Jurkat, Clone E6-1 (cell line): ENCODE measurements around the gene SINHCAF.
"Not testable (repeated sequence)": the region's sequence is repeated elsewhere in the genome, so short reads cannot be mapped to it uniquely, and the experiment has no call there.

Experiments
- DNase-seq: peaks from one replicate; pipeline ENCODE4 v3.0.0-alpha.2; 2011; ENCODE audit warnings: low read depth, low spot score
- H3K4me3 ChIP-seq: 2 replicates; pipeline ENCODE4 v1.5.1; 2011; ENCODE audit warnings: mild to moderate bottlenecking, low read length, control low read depth, moderate library complexity

The SINHCAF gene

DNA sequence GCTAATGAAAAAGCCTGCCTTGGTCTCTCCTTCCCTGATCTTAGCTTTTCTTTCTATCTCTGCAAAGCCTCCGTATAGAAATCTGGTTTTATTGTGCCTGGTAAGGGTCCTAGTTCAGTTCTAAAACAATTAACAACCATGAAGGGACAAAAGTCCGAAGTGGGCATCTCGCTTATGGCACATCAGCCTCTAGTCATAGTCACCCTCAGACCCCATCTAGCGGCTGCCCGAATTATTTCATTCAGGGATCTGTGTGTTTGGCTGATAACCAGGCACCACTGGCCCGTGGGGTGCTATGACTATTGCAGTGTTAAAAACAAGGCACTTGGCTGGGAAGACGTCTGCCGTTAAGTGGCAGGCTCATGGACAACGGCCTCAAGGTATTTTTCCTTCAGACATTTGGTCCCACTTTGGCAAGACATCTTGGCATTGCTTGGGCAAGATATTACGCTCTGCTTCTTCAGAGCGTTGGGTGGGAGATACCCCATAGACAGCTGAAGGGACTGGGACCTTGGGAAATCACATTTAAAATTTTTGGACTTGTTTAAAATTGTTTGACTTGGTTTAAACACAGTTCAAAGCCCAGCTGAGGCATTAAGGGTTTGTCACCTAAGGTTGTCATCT is 87.1 kb downstream of the SINHCAF start:
- peak; percentile 36 for DNase-seq
- H3K4me3 ChIP-seq: no peak overlapping the region

DNA sequence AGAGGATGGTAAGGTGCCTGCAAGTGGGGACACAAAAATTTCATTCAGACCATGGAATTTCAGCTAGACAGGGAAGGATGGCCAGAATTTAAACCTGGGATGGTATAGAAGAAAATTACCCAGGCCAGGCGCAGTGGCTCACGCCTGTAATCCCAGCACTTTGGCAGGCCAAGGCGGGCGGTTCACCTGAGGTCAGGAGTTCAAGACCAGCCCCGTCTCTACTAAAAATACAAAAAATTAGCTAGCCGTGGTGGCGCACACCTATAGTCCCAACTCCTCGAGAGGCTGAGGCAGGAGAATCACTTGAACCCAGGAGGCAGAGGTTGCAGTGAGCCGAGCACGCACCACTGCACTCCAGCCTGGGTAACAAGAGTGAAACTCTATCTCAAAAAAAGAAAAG is 87.6 kb downstream of the SINHCAF start:
- not testable (repeated sequence) for DNase-seq, H3K4me3 ChIP-seq

DNA sequence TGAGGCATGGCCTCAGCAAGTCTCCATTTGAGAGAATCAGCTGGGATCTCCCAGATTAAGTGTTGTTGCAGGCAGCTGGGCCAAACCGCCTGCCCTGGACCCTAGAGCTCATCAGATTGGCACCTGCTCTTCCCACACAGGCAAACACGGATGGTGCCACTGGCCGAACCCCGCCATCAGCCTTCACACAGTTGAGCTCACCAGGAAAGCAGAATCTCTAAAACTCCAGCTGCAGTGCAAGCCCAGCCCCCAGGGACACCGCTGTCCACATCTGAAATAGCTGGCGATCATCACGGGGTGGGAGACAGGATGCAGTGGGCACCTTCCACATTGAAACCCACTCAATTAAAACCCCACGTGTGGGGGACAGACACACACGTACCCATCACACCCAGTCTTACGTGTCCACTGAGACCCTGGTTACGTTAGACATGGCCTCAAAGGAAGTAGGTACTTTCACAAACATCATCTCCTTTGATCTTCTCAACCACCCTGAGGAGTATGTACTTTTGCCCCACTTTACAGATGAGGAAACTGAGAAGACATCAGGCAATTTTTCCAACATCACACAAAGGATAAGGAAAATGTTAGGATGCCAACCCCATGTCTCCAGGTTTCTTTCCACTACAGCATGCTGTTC is 88.8 kb downstream of the SINHCAF start:
- no peak overlapping the region for H3K4me3 ChIP-seq
- DNase-seq: no peak

DNA sequence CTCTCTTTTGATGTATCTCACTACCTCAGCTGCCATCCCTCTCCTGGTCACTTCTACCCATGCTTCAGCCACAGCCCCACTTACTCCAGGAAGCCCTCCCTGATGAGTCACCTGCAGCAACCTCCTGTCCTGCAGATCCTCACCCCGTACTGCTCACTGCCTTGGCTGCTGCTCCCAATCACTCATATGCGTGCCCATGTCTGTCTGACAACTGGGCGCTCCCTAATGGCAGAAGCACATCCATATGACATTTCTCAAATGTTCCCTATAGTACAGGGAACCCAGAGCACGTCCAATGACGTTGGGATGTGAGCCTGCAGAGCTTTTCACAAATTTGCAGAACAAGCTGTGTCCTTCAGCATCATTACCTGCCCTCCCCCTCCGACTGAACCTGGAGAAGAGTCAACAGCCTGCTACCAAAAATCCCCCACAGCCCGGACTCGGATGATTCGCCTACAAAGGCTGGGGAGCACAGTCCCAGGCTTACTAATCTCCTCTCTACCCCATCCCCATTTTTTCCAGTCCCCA is 90.0 kb downstream of the SINHCAF start:
- no peak for DNase-seq
- no peak overlapping the region for H3K4me3 ChIP-seq

DNA sequence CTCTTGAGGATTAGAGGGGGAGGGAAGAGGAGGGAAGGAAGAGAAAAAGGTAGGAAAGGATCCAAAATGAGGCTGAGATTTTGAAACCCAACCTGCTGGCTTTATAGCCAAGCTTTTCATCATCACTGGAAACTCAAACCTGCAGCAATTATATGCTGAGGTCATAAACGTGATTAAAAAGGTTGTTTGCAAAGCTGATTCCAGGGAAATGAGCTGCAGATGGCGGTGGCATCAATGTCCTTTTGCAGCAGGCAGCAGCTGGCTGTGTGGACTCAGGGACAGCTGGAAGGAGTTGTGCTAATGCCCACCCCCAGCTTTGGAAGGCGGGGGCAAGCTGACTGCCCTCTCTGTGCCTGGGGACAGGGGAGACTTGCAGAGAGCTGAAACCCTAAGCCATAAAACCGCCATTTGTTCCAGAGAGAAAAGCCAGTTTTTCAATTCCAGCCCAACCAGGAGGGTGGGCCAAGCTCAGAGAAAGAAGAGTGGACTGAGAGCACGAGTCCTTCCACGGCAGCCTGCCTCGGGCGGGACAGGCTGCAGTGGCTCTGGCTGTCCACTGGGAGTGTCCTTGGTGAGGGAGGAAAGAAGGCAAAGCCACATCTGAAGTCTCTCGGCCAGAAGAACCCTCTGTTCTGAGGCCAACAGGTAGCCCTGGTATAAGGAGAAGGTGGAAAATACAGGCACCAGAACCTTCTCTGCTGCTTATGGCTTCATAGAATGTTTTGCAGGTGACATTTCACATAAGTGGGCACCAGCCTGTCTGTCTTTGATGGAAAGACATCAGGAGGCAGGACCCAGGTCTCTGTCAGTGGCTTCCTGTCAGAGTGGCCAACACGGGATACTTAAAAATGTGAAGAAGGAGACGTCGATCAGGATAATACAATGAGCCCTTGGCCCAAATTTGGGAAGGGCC is 90.7 kb downstream of the SINHCAF start:
- no peak overlapping the region for H3K4me3 ChIP-seq
- DNase-seq: no peak

DNA sequence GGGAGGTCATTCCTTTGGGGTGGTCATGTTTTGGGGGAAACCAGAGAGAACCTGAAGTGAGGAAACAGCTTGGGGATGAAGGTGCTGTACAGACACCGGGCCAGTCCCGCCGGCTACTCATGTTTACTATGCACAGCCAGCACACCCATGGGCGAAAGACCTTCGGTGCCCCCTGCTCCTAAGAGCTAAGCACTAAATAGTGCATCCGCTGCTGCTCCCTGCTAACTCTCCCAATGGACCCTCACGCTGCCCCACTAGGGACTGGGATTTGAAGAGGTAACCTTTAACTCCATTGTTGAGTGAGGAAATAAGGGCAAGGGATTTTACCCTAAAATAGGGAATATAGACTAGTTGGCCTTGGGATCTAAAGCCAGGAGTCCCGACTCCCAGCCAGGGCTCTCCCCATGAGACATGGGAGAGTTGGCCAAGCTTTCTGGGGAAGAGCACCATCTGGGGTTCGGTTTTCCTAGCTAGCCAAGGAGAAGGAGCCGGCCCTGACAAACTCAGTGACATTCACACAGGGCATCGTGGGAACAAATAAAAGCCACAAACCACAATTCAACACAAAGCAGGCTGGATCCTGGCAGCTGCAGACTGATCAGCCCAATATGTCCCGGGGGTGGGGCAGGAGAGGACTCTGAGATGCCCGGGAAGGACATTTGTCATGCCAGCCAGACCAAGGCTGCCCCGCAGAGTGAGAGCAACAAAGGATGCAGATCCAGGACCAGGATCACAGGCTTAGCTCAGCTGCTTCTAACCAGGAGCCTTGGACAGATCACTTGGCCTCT is 91.7 kb downstream of the SINHCAF start:
- H3K4me3 ChIP-seq: no peak overlapping the region
- DNase-seq: no peak

DNA sequence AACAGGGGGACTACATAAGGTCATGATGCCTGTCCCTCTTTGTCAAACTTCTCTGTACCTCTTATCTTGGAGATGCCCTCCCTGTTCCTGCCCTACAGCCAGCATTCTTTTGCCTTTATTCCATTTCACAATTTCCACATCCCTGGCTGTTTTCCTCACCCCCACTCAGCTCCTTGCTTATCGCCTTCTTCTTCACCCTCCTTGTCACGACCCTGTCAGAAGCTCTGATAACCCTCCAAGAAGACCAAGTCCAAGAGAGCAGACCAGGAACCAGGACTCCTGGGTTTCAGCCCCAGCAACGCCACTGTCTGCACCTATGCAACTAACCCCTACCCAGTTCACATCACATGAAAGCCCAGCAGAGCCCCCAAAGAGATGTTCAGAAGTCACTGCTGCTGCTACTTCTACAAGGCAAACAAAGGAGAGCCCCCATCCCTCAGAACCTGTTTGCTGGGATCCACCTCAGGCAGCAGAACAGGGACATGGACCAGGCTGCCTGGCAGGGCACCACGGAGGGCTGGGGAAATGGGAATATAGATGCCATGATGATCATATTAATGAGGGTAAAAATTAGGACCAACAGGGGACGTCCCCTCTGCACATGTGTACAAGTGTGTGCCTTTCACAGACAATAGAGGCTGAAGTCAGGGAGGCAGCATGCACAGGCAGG is 92.8 kb downstream of the SINHCAF start:
- no peak overlapping the region for H3K4me3 ChIP-seq
- DNase-seq: no peak

DNA sequence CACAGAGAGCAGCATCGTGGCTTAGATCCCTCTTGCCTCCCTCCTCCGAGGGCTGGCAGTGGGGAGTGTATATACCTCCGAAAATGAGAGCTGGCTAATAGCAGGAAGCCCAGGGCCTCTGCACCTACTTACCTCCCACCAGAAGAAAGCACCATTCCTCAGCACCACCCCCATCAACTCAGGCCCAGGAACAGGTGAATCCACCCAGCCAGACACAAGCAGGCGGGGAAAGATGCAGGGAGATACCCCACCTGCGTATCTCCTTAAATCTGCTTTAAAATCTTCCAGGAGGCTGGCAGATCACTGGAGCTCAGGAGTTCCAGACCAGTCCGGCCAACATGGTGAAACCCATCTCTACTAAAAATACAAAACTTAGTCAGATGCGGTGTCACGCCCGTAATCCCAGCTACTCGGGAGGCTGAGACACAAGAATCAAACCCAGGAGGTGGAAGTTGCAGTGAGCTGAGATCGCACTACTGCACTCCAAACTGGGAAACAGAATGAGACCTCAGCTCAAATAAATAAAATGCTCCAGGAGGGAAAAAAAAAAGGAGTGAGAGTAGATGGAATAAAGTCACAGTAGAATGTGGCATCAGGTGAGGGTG is 93.5 kb downstream of the SINHCAF start:
- H3K4me3 ChIP-seq: no peak overlapping the region
- DNase-seq: no peak

DNA sequence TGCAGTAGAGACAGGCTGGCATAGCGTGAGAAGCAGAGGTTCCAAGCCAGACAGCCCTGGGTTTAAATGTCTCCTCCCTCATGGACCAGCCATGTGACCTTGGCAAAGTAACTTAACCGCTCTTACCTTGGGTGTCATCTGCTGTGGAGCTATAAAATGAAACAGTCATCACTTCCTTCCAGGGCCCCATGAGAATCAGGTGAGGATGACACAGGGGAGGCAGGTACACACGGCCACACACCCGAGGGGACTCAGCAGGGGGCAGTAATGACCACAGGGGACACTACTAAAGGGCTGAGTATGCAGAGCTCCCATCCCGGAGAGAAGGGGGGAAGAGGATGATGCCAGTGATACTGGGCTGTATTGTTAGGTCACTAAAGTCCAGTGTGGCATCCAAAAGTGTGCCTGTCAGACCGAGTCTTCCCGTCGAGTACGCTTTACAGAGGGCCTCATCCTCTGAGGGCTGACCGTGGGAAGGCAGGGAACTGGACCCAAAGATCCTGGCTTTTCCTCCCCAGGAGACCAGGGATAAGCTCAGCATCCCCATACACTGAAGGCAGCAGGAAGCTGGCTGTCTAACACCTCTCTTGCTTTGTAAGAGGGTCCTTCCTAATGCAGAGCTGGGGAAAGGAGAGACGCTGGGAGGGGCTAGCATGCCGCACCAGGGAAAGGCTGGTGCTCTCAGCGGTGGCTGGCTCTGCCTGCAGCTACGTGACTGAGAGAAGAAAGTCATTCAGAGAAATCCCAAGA is 94.2 kb downstream of the SINHCAF start:
- DNase-seq: no peak
- no peak overlapping the region for H3K4me3 ChIP-seq
